ACC112 (cell line): ENCODE data around the gene PCDHB7.
"Not testable (repeated sequence)": the region's sequence is repeated elsewhere in the genome, so short reads cannot be mapped to it uniquely, and the experiment has no call there.

ENCODE experiments used
- H2AFZ ChIP-seq: fragments of 200-600 bp; sonication (generic); one replicate; pipeline ENCODE4 v1.6.0; 2017; ENCODE audit warnings: antibody characterized with exemption, low read length; ENCODE audit not compliant: unreplicated experiment
- H3K27ac ChIP-seq: fragments of 200-600 bp; sonication (generic); 2 replicates; pipeline ENCODE4 v1.5.1; 2014; ENCODE audit warnings: low read depth, mild to moderate bottlenecking, antibody characterized with exemption, low read length, moderate library complexity
- H3K27me3 ChIP-seq: fragments of 200-600 bp; sonication (generic); 2 replicates; pipeline ENCODE4 v1.6.1; 2014; ENCODE audit warnings: mild to moderate bottlenecking, antibody characterized with exemption, low read length, moderate library complexity, mixed read lengths; ENCODE audit not compliant: insufficient read depth
- H3K36me3 ChIP-seq: fragments of 200-600 bp; sonication (generic); 2 replicates; pipeline ENCODE4 v1.6.1; 2016; ENCODE audit warnings: mild to moderate bottlenecking, antibody characterized with exemption, low read length, moderate library complexity, mixed read lengths; ENCODE audit not compliant: insufficient read depth
- H3K4me1 ChIP-seq: fragments of 200-600 bp; sonication (generic); one replicate; pipeline ENCODE4 v1.6.1; 2016; ENCODE audit warnings: low read length, mixed read lengths; ENCODE audit not compliant: insufficient read depth, unreplicated experiment, control insufficient read depth
- H3K4me3 ChIP-seq: fragments of 200-600 bp; sonication (generic); 2 replicates; pipeline ENCODE4 v1.5.1; 2014; ENCODE audit warnings: mild to moderate bottlenecking, low read depth, low read length
- H3K79me2 ChIP-seq: fragments of 200-600 bp; sonication (generic); one replicate; pipeline ENCODE4 v1.6.0; 2016; ENCODE audit warnings: low read length; ENCODE audit not compliant: control insufficient read depth, unreplicated experiment, insufficient read depth

Gene PCDHB7

DNA sequence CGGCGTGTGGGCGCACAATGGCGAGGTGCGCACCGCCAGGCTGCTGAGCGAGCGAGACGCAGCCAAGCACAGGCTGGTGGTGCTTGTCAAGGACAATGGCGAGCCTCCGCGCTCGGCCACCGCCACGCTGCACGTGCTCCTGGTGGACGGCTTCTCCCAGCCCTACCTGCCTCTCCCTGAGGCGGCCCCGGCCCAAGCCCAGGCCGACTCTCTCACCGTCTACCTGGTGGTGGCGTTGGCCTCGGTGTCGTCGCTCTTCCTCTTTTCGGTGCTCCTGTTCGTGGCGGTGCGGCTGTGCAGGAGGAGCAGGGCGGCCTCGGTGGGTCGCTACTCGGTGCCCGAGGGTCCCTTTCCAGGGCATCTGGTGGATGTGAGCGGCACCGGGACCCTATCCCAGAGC is 20.3 kb upstream of the PCDHB7 start:
- H3K27ac ChIP-seq, H2AFZ ChIP-seq, H3K4me1 ChIP-seq, H3K27me3 ChIP-seq, H3K4me3 ChIP-seq, H3K36me3 ChIP-seq, H3K79me2 ChIP-seq: not testable (repeated sequence)

DNA sequence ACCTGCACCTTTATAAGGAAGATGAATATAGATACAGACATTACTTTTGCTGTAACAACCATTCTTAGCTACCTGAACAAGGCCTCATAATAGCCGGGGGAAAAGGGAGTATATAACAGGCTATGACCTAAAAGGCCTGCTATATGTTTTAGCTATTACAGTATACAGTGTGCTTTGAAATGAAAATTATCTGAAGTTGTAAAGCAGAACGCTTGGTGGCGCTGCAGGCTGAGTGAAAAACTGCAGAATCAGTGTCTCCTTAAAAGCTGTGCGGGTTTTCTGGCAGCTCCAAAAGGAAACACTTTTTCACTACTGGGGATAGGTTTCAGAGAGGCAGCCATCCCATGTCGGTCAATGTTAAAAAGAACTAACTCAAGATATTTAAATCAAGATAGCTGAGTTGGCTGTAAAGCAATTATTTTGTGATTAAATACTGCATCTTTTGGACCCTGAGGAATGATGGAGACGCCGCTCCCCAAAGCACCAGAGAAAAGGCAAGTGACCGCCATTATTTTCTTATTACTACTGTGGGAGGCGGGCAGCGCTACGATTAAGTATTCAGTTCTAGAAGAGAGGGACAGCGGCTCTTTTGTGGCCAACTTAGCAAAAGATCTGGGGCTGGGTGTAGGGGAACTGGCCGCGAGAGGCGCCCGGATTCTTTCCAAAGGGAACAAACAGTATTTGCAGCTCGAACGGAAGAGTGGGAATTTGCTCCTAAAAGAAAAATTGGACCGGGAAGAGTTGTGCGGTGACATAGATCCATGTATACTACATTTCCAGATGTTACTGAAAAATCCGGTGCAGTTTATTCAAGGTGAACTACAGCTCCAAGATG is 16.7 kb upstream of the PCDHB7 start:
- H3K27me3 ChIP-seq, result peaks cover 8% of the 10 kb centered on the region; the same call in 1 of the 2 replicates
- H3K27ac ChIP-seq, result no peak overlapping the region

DNA sequence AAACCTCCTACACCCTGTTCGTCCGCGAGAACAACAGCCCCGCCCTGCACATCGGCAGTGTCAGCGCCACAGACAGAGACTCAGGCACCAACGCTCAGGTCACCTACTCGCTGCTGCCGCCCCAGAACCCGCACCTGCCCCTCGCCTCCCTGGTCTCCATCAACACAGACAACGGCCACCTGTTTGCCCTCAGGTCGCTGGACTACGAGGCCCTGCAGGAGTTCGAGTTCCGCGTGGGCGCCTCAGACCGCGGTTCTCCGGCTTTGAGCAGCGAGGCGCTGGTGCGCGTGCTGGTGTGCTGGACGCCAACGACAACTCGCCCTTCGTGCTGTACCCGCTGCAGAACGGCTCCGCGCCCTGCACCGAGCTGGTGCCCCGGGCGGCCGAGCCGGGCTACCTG is 15.1 kb upstream of the PCDHB7 start:
- not testable (repeated sequence) for H3K27me3 ChIP-seq, H3K36me3 ChIP-seq, H3K79me2 ChIP-seq, H3K27ac ChIP-seq, H3K4me3 ChIP-seq, H3K4me1 ChIP-seq, H2AFZ ChIP-seq

More for the DNA sequence above, 16.7 kb upstream of the PCDHB7 start:
- no peak overlapping the region for H3K4me3 ChIP-seq
- no peak overlapping the region for H2AFZ ChIP-seq
- H3K4me1 ChIP-seq, result no peaks in the 10 kb centered on the region
- H3K36me3 ChIP-seq, result no peaks in the 10 kb centered on the region
- no peaks in the 10 kb centered on the region for H3K79me2 ChIP-seq

DNA sequence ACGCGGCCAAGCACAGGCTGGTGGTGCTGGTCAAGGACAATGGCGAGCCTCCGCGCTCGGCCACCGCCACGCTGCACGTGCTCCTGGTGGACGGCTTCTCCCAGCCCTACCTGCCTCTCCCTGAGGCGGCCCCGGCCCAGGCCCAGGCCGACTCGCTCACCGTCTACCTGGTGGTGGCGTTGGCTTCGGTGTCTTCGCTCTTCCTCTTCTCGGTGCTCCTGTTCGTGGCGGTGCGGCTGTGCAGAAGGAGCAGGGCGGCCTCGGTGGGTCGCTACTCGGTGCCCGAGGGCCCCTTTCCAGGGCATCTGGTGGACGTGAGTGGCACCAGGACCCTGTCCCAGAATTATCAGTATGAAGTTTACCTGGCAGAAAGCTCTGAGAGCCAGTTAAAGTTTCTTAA is 14.5 kb upstream of the PCDHB7 start:
- not testable (repeated sequence) for H3K36me3 ChIP-seq, H3K79me2 ChIP-seq, H2AFZ ChIP-seq, H3K27me3 ChIP-seq, H3K4me1 ChIP-seq, H3K4me3 ChIP-seq, H3K27ac ChIP-seq

GRCh38 chr5:141174291-141175104 is 2.1 kb downstream of the PCDHB7 start:
- H2AFZ ChIP-seq, H3K79me2 ChIP-seq, H3K4me1 ChIP-seq, H3K4me3 ChIP-seq, H3K27ac ChIP-seq, H3K36me3 ChIP-seq: not testable (repeated sequence)
- H3K27me3 ChIP-seq, result peaks cover 36% of the 10 kb centered on the region

DNA sequence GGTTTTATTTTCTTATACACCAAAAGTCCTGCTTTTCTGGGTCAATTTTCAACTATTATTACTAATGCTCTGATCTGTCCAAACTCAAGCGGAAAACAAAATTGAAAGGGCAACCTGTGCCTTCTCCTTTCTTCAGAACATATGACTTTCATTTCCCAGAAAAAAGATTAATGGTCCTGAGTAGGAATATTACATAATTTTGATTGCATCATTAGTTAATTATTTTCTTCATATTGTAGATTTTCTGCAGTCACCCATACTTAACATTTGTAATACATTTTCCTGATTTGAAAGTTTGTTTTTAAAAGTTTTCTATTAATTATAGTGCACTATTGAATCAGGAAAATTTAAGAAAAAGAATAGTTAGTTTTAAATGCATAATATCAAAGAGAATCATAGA is 3.5 kb downstream of the PCDHB7 start:
- Histone ChIP-seq H3K36me3 (no peaks in the 10 kb centered on the region), H3K79me2 (no peaks in the 10 kb centered on the region), H3K4me3 (no peak overlapping the region), H3K27ac (no peak overlapping the region), H2AFZ (no peak overlapping the region), H3K4me1 (no peaks in the 10 kb centered on the region), H3K27me3 (peaks cover 36% of the 10 kb centered on the region)

GRCh38 chr5:141177577-141178191 is 5.2 kb downstream of the PCDHB7 start, which contains the start of gene PCDHB8:
PCDHB8 (plus strand) TSS chr5:141177790; CDS start chr5:141178035, 245 bp downstream.
- not testable (repeated sequence) for H3K4me1 ChIP-seq, H2AFZ ChIP-seq, H3K4me3 ChIP-seq, H3K36me3 ChIP-seq, H3K27ac ChIP-seq, H3K79me2 ChIP-seq
- peaks cover 36% of the 10 kb centered on the region for H3K27me3 ChIP-seq

GRCh38 chr5:141179371-141179770 is 6.9 kb downstream of the PCDHB7 start:
- H3K27ac ChIP-seq, H3K36me3 ChIP-seq, H2AFZ ChIP-seq, H3K79me2 ChIP-seq, H3K4me3 ChIP-seq, H3K4me1 ChIP-seq: not testable (repeated sequence)
- peaks cover 29% of the 10 kb centered on the region for H3K27me3 ChIP-seq

DNA sequence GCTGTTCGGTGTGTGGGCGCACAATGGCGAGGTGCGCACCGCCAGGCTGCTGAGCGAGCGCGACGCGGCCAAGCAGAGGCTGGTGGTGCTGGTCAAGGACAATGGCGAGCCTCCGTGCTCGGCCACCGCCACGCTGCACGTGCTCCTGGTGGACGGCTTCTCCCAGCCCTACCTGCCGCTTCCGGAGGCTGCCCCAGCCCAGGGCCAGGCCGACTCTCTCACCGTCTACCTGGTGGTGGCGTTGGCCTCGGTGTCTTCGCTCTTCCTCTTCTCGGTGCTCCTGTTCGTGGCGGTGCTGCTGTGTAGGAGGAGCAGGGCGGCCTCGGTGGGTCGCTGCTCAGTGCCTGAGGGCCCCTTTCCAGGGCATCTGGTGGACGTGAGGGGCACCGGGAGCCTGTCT is 7.4 kb downstream of the PCDHB7 start:
- H2AFZ ChIP-seq, H3K79me2 ChIP-seq, H3K27ac ChIP-seq, H3K4me3 ChIP-seq, H3K4me1 ChIP-seq, H3K36me3 ChIP-seq: not testable (repeated sequence)
- H3K27me3 ChIP-seq, result peaks cover 28% of the 10 kb centered on the region

DNA sequence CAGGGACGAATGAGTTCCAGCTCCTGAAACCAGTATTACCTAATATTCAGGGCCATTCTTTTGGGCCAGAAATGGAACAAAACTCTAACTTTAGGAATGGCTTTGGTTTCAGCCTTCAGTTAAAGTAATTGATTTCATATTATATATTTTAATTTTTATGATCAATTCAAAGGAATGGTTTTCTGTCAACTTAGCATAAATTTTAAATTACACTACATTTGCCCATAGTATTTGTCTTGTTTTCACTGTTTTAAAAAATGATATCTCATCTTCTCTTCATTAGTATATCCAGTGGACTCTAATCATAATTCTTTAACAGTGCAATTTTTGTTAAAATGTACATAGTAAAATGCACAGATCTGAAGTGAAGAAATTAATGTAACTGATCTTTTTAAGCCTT is 7.9 kb downstream of the PCDHB7 start:
- Histone ChIP-seq H3K4me1 (no peaks in the 10 kb centered on the region), H3K36me3 (no peaks in the 10 kb centered on the region), H3K27me3 (peaks cover 24% of the 10 kb centered on the region), H3K79me2 (no peaks in the 10 kb centered on the region), H2AFZ (no peak overlapping the region), H3K4me3 (no peak overlapping the region), H3K27ac (no peak overlapping the region)
